HG03103 (cell line): ENCODE results near the gene CPA3.

Experiments
- ATAC-seq: cut with Tn5 transposase; IDR thresholded peaks from one replicate; pipeline ENCODE4 v1.9.1; 2021; ENCODE audit warnings: low read depth; ENCODE audit not compliant: unreplicated experiment

CPA3 gene

GRCh38 chr3:148911592-148911991, 46.5 kb downstream of the CPA3 start:
- no peak for ATAC-seq

GRCh38 chr3:148914936-148915690, 50.0 kb downstream of the CPA3 start:
- no peak for ATAC-seq

- no peak for ATAC-seq
These were observed 51.0 kb downstream of the CPA3 start for GRCh38 chr3:148916132-148916531.

- no peak for ATAC-seq
These were observed 57.4 kb downstream of the CPA3 start for GRCh38 chr3:148922467-148922866.

- ATAC-seq, result no peak
These were observed 58.5 kb downstream of the CPA3 start for GRCh38 chr3:148923592-148923991.

- no peak for ATAC-seq
These were observed 59.5 kb downstream of the CPA3 start for GRCh38 chr3:148924562-148924961.

- no peak for ATAC-seq
These were observed 60.7 kb downstream of the CPA3 start for GRCh38 chr3:148925845-148926244.

GRCh38 chr3:148930752-148931151, 65.7 kb downstream of the CPA3 start:
- ATAC-seq, result no peak

GRCh38 chr3:148931574-148931973, 66.5 kb downstream of the CPA3 start:
- no peak for ATAC-seq

- no peak for ATAC-seq
These were observed 67.9 kb downstream of the CPA3 start for GRCh38 chr3:148932972-148933371.

GRCh38 chr3:148937467-148938255, 72.6 kb downstream of the CPA3 start:
- no peak for ATAC-seq

- ATAC-seq, result no peak
These were observed 73.2 kb downstream of the CPA3 start for GRCh38 chr3:148938306-148938705.

- ATAC-seq, result no peak
These were observed 73.8 kb downstream of the CPA3 start for GRCh38 chr3:148938936-148939335.

- ATAC-seq, result no peak
These were observed 75.9 kb downstream of the CPA3 start for GRCh38 chr3:148940983-148941382.

- peak; percentile 97 for ATAC-seq
These were observed 78.6 kb downstream of the CPA3 start for GRCh38 chr3:148943506-148944205.

GRCh38 chr3:148945116-148945515, 80.0 kb downstream of the CPA3 start:
- no peak for ATAC-seq
